Omental fat pad (tissue), 4 donors: ENCODE data around the gene HEPACAM. TPM values are rescaled to one million over a fixed set of nuclear protein-coding genes. Genes with fewer than 3 reads are reported as not detected.

Experiments used
- ATAC-seq: fragments of 150-250 bp; one replicate; pipeline ENCODE4 v1.9.1; 2016; ENCODE audit warnings: mild to moderate bottlenecking, moderate library complexity; ENCODE audit not compliant: low FRiP score
- DNase-seq: peaks from one replicate; pipeline ENCODE4 v3.0.0-alpha.2; 2019; ENCODE audit warnings: low spot score
- CTCF ChIP-seq, 3 donors: fragments of 450-650 bp; IDR thresholded peaks; one replicate each; pipeline ENCODE4 v1.5.1; 2016 to 2017; ENCODE audit warnings: antibody characterized with exemption in 3 of 3, mild to moderate bottlenecking in 3 of 3, moderate library complexity in 2 of 3
- total RNA-seq, 4 donors: library from RNA; depleted of rRNA; stranded (reverse); fragments of >200 nt; gene quantifications; one replicate each; pipeline ENCODE4 v1.1.0, GENCODE V29; 2016

HEPACAM gene
- total RNA-seq, 4 donors from 2014 or later = 8.5 to 37.3 (median 21.3) TPM

GRCh38 chr11:124920870-124921609 lies 14.8 kb downstream of the HEPACAM start:
- peak; percentile 60 for ATAC-seq
- no peak for TF ChIP-seq CTCF (IDR thresholded peaks at IDR 0.05)
- DNase-seq = no peak

- DNase-seq = no peak
- TF ChIP-seq CTCF (IDR thresholded peaks at IDR 0.05) = no peak
- ATAC-seq = no peak
These were observed 15.5 kb downstream of the HEPACAM start for GRCh38 chr11:124920356-124920755.

- no peak for TF ChIP-seq CTCF (IDR thresholded peaks at IDR 0.05)
- no peak for DNase-seq
- ATAC-seq = no peak
These were observed 15.9 kb downstream of the HEPACAM start for GRCh38 chr11:124919898-124920297.

- no peak for ATAC-seq
These were observed 16.9 kb downstream of the HEPACAM start, which contains the start of gene HEPN1 for GRCh38 chr11:124918950-124919349. TSS of gene HEPN1 (plus strand) at chr11:124919250.

GRCh38 chr11:124917115-124917637 lies 18.7 kb downstream of the HEPACAM start:
- DNase-seq (no peak), ATAC-seq (no peak)
- no peak for TF ChIP-seq CTCF (IDR thresholded peaks at IDR 0.05)

More at GRCh38 chr11:124918950-124919349, 16.9 kb downstream of the HEPACAM start, which contains the start of gene HEPN1:
- no peak for DNase-seq
- no peak for TF ChIP-seq CTCF (IDR thresholded peaks at IDR 0.05)

- no peak for DNase-seq
- ATAC-seq = no peak
- TF ChIP-seq CTCF (IDR thresholded peaks at IDR 0.05) = no peak
These were observed 19.5 kb downstream of the HEPACAM start for GRCh38 chr11:124916370-124916710.
